Fibroblast of lung (primary cell): ENCODE results near the gene NLRC5. TPM values are rescaled to one million over a fixed set of nuclear protein-coding genes. Genes with fewer than 3 reads are reported as not detected.
"Not testable (repeated sequence)": the region's sequence is repeated elsewhere in the genome, so short reads cannot be mapped to it uniquely, and the experiment has no call there.

ENCODE experiments used
- DNase-seq, 2 donors: peaks; one replicate each; pipeline versions ENCODE4 v3.0.0 to v3.0.0-alpha.2; 2010; ENCODE audit warnings: low read depth in 2 of 2
- H2AFZ ChIP-seq: 2 replicates; pipeline ENCODE4 v1.5.1; 2012; ENCODE audit warnings: low read length, control low read depth, inconsistent platforms
- H3K27ac ChIP-seq: 2 replicates; pipeline ENCODE4 v1.5.1; 2011; ENCODE audit warnings: low read length, control low read depth; ENCODE audit not compliant: insufficient read depth
- H3K27me3 ChIP-seq: 2 replicates; pipeline ENCODE4 v1.5.1; 2011; ENCODE audit warnings: mild to moderate bottlenecking, low read length; ENCODE audit not compliant: control insufficient read depth, insufficient read depth
- H3K36me3 ChIP-seq: 2 replicates; pipeline ENCODE4 v1.5.1; 2011; ENCODE audit warnings: low read length; ENCODE audit not compliant: control insufficient read depth, insufficient read depth
- H3K4me1 ChIP-seq: 2 replicates; pipeline ENCODE4 v1.5.1; 2011; ENCODE audit warnings: low read length; ENCODE audit not compliant: control insufficient read depth, insufficient read depth; ENCODE audit errors: extremely low read depth
- H3K4me2 ChIP-seq: 2 replicates; pipeline ENCODE4 v1.5.1; 2011; ENCODE audit warnings: low read length, control low read depth; ENCODE audit not compliant: insufficient read depth; ENCODE audit errors: extremely low read depth
- H3K4me3 ChIP-seq, 4 experiments: fragments of 200-600 bp in 1 of 4; sonication (generic) in 1 of 4; replicated peaks in 1 of 4; 2 replicates each; pipeline ENCODE4 v1.5.1; 2011 to 2016; ENCODE audit warnings: low read length in 4 of 4, low read depth in 3 of 4, mild to moderate bottlenecking in 3 of 4, control low read depth in 2 of 4, inconsistent platforms in 1 of 4, mixed read lengths in 1 of 4; ENCODE audit not compliant: insufficient read depth in 1 of 4; ENCODE audit errors: control extremely low read depth in 1 of 4
- H3K79me2 ChIP-seq: 2 replicates; pipeline ENCODE4 v1.5.1; 2012; ENCODE audit warnings: mild to moderate bottlenecking, low read length, inconsistent platforms; ENCODE audit not compliant: control insufficient read depth, insufficient read depth
- H3K9ac ChIP-seq: 2 replicates; pipeline ENCODE4 v1.5.1; 2011; ENCODE audit warnings: mild to moderate bottlenecking, low read length, control low read depth; ENCODE audit not compliant: insufficient read depth
- H3K9me3 ChIP-seq: 2 replicates; pipeline ENCODE4 v1.5.1; 2012; ENCODE audit warnings: low read depth, low read length; ENCODE audit not compliant: control insufficient read depth, insufficient read depth
- H4K20me1 ChIP-seq: 2 replicates; pipeline ENCODE4 v1.5.1; 2011; ENCODE audit warnings: low read length; ENCODE audit not compliant: control insufficient read depth, insufficient read depth; ENCODE audit errors: extremely low read depth
- EZH2 ChIP-seq: IDR thresholded peaks from 2 replicates; pipeline ENCODE4 v1.5.1; 2012; ENCODE audit warnings: low read length, control low read depth, mild to moderate bottlenecking; ENCODE audit errors: missing control alignments
- polyA plus RNA-seq, 2 donors: library from polyadenylated mRNA; depleted of rRNA in 1 of 2; stranded (reverse) in 1 of 2; unstranded in 1 of 2; fragments of >200 nt; gene quantifications; 2 replicates each; pipeline ENCODE4 v1.2.1, GENCODE V29; 2011 to 2012; ENCODE audit warnings: missing spikeins in 1 of 2
- total RNA-seq: library from RNA; depleted of rRNA; stranded (reverse); fragments of >200 nt; gene quantifications from 2 replicates; pipeline ENCODE4 v1.2.1, GENCODE V29; 2014
- TF ChIP-seq, protein P1 (sequence below), 2 donors: IDR thresholded peaks in 1 of 2; conservative IDR thresholded peaks in 1 of 2; 1 replicate in 1 of 2; 2 replicates in 1 of 2; pipeline ENCODE4 v1.5.1; 2011 to 2012; ENCODE audit warnings: low read length in 2 of 2, control low read depth in 1 of 2, inconsistent platforms in 1 of 2, low read depth in 1 of 2, mild to moderate bottlenecking in 1 of 2

NLRC5 gene
- total and polyA plus RNA-seq, 2 donors (not counting 1 experiment from before 2014, with no cell fraction given): 22.2 to 43.6 TPM

DNA sequence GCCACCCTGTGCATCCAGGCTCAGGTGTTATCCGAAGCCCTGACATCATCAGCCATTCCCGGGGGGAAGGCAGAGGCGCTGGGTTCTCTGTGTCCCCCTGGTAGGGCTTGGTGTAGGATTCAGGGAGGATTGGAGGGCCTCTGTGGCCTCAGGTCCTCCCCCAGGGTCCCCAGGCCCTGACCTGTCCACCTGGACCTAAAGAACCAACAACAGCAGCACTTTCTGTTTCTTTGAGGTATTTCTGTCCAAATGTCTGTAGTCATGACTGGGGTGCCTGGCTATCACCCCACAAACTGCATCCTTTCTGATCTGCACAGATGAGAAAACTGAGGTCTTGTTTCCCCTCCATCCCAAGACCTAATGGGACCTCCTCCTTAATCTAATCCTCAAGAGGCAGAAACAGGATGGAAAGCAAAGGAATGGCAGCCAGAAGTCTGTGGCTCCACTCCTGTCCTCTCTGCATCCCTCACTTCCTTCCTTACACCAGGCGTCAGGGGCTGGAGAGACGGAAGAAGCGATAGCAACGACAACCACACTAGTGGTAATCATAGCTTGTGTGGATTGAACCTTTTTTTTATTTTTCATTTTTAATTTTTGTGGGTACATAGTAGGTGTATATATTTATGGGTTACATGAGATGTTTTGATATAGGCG, 11.8 kb downstream of the NLRC5 start:
- Histone ChIP-seq H3K4me2 (no peak overlapping the region), H3K9ac (no peak overlapping the region), H3K79me2 (peaks cover 48% of the 10 kb centered on the region), H3K27ac (peak overlapping the region; percentile 90), H2AFZ (no peak overlapping the region), H3K36me3 (peaks cover 2% of the 10 kb centered on the region), H3K4me1 (peaks cover 14% of the 10 kb centered on the region), H3K27me3 (no peaks in the 10 kb centered on the region), H4K20me1 (no peaks in the 10 kb centered on the region), H3K4me3 (no peak overlapping the region), H3K9me3 (no peaks in the 10 kb centered on the region)
- no peak for DNase-seq
- TF ChIP-seq, protein P1, sequence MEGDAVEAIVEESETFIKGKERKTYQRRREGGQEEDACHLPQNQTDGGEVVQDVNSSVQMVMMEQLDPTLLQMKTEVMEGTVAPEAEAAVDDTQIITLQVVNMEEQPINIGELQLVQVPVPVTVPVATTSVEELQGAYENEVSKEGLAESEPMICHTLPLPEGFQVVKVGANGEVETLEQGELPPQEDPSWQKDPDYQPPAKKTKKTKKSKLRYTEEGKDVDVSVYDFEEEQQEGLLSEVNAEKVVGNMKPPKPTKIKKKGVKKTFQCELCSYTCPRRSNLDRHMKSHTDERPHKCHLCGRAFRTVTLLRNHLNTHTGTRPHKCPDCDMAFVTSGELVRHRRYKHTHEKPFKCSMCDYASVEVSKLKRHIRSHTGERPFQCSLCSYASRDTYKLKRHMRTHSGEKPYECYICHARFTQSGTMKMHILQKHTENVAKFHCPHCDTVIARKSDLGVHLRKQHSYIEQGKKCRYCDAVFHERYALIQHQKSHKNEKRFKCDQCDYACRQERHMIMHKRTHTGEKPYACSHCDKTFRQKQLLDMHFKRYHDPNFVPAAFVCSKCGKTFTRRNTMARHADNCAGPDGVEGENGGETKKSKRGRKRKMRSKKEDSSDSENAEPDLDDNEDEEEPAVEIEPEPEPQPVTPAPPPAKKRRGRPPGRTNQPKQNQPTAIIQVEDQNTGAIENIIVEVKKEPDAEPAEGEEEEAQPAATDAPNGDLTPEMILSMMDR (conservative IDR thresholded peaks at IDR 0.05 in 1 of 2, IDR thresholded peaks at IDR 0.05 in 1 of 2; ENCODE audit: low read depth in 1 of 2, low read length in 2 of 2): no peak
- no peak for TF ChIP-seq EZH2

DNA sequence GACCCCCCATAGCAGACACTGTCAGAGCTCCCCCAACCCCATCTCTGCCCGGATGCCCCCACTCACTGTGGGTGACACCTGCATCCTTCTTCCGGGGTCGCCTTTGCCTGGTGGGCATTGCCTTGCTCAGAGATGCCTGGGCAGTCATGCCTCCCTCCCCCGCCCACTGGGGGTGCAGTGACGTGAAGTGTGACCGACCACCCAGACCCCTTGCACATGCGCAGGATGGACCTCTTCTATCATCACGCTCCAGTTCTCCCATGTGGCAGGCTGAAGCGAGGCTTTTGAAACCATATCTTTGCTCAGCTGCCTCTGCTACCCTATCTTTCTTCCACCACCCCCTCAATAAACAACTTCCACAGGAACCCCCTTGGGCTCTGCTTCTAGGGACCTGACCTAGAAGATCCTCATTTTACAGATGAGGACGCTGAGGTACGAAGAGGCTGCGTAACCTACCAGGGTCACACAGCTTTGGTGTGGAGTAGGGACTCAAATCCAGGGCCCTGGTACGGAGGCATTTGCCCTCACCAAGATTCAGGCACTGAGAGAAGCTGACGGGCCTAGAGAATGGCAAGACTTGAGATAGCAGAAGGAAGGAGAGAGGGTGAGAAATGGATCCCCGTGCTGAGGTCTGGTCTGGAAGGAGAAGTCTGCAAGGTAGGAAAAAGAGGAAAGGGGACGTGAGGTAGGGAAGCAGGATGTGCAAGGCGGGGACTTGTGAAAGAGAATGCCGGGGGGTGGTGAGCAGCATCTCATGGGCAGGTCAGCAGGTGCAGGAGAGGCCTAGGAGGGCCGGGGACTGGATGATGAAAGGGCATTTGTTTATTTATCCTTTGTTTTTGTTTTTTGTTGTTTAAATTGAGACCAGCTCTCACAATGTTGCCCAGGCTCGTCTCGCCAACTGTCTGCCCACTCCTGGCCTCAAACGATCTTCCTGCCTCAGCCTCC, 14.4 kb downstream of the NLRC5 start:
- TF ChIP-seq EZH2: no peak
- TF ChIP-seq, protein P1 (conservative IDR thresholded peaks at IDR 0.05 in 1 of 2, IDR thresholded peaks at IDR 0.05 in 1 of 2; ENCODE audit: low read depth in 1 of 2, low read length in 2 of 2): no peak
- H3K27ac ChIP-seq: no peak overlapping the region
- H3K4me1 ChIP-seq: peaks cover 14% of the 10 kb centered on the region
- no peak for DNase-seq
- no peak overlapping the region for H3K4me2 ChIP-seq
- H3K4me3 ChIP-seq: no peak overlapping the region
- no peaks in the 10 kb centered on the region for H4K20me1 ChIP-seq
- H3K9ac ChIP-seq: no peak overlapping the region
- no peaks in the 10 kb centered on the region for H3K9me3 ChIP-seq
- peaks cover 29% of the 10 kb centered on the region for H3K79me2 ChIP-seq
- H2AFZ ChIP-seq: no peak overlapping the region
- peaks cover 2% of the 10 kb centered on the region for H3K36me3 ChIP-seq
- no peaks in the 10 kb centered on the region for H3K27me3 ChIP-seq

DNA sequence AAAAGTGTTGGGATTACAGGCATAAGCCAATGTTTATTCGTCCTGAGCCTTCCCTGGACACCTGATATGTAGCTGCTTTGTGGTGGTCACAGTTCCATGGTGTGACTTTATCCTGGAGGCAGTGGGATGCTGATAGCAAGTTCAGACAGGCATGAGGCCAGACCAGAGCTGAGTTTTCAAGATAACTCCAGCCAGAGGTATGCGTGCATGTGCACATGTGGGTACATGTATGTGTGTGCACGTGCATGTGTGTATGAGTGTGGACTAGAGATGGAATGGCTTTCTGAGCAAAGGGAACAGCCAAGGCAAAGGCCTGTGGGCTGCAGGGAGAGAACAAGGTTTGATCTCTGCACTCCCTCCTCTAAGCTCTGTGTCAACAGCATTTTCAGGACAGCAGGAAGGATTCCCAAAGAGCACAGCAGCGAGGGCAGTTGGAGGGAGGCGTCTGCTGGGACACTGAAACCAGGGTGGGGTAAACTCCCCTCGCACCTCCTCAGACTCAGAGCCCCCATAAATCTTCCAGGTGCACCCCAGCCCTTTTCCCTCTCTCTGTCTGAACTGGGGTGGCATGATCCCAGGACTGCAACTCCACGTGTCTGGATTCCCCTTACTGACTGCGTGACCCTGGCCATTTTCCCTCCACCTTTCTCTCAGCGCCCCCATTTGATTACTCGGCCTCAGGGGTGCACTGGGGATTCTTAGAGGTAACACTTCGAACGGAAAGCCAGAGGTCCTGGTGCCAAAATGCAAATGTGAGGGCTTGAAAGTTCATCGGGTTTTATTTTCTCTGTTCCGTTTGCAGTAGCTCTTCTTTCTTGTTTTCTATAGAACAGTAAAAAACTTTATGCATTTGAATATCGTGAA, 15.3 kb downstream of the NLRC5 start:
- H3K4me2 ChIP-seq: no peak overlapping the region
- H4K20me1 ChIP-seq: no peaks in the 10 kb centered on the region
- no peak for TF ChIP-seq EZH2
- TF ChIP-seq, protein P1 (conservative IDR thresholded peaks at IDR 0.05 in 1 of 2, IDR thresholded peaks at IDR 0.05 in 1 of 2; ENCODE audit: low read depth in 1 of 2, low read length in 2 of 2): no peak
- H3K27ac ChIP-seq: no peak overlapping the region
- H3K27me3 ChIP-seq: no peaks in the 10 kb centered on the region
- DNase-seq: no peak
- H3K79me2 ChIP-seq: peaks cover 21% of the 10 kb centered on the region
- H3K36me3 ChIP-seq: peaks cover 2% of the 10 kb centered on the region
- H3K4me3 ChIP-seq: no peak overlapping the region
- no peak overlapping the region for H3K9ac ChIP-seq
- H3K9me3 ChIP-seq: no peaks in the 10 kb centered on the region
- peaks cover 8% of the 10 kb centered on the region for H3K4me1 ChIP-seq
- no peak overlapping the region for H2AFZ ChIP-seq

DNA sequence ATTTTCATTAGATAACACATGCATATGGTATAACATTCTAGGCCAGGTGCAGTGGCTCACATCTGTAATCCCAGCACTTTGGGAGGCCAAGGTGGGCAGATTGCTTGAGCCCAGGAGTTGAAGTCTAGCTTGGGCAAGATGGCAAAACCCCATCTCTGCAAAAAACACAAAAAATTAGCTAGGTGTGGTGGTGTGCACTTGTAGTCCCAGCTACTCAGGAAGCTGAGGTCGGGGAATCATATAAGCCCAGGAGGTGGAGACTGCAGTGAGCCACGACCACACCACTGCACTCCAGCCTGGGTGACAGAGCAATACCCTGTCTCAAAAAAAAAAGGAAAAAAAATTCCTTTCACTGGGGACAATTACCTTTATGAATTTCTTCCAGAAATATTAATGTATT, 16.2 kb downstream of the NLRC5 start:
- not testable (repeated sequence) for H4K20me1 ChIP-seq, H3K4me3 ChIP-seq, H3K27me3 ChIP-seq, H3K4me1 ChIP-seq, H3K4me2 ChIP-seq, H3K36me3 ChIP-seq, H3K9ac ChIP-seq, H3K27ac ChIP-seq, H2AFZ ChIP-seq, H3K9me3 ChIP-seq, DNase-seq
- peaks cover 23% of the 10 kb centered on the region for H3K79me2 ChIP-seq
